PC-9 (cell line): ENCODE measurements around the gene ITGAE.

Source experiments
- EZH2 ChIP-seq: fragments of 200-600 bp; sonication (generic); IDR thresholded peaks from 2 replicates; pipeline ENCODE4 v1.8.0; 2017; ENCODE audit warnings: antibody characterized with exemption, low read depth
- TF ChIP-seq, protein P1 (sequence below): fragments of 200-600 bp; sonication (generic); conservative IDR thresholded peaks from 2 replicates; pipeline ENCODE4 v1.6.1; 2017; ENCODE audit warnings: mixed run types, antibody characterized with exemption, mild to moderate bottlenecking, moderate library complexity

DNA sequence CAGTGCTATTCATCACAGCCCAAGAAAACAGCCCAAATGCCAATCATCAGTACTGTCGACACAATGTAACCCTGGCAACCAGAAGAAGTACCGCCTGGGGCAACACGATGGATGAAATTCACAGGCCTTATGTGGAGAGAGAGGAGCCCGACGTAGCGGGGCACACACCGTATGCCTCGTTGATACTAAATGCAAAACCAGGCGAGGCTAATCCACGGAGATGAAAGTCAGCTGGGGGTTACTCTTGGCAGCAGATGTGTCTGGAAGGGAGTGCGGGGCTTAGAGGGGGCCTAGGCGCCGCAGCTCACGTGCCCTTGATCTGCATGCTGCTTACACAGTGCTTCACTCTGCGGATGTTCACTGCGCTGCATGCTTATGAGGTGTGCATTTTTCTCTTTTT is 29.8 kb downstream of the ITGAE start:
- TF ChIP-seq, protein P1, sequence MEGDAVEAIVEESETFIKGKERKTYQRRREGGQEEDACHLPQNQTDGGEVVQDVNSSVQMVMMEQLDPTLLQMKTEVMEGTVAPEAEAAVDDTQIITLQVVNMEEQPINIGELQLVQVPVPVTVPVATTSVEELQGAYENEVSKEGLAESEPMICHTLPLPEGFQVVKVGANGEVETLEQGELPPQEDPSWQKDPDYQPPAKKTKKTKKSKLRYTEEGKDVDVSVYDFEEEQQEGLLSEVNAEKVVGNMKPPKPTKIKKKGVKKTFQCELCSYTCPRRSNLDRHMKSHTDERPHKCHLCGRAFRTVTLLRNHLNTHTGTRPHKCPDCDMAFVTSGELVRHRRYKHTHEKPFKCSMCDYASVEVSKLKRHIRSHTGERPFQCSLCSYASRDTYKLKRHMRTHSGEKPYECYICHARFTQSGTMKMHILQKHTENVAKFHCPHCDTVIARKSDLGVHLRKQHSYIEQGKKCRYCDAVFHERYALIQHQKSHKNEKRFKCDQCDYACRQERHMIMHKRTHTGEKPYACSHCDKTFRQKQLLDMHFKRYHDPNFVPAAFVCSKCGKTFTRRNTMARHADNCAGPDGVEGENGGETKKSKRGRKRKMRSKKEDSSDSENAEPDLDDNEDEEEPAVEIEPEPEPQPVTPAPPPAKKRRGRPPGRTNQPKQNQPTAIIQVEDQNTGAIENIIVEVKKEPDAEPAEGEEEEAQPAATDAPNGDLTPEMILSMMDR = no peak
- no peak for TF ChIP-seq EZH2
